GM12892 (cell line): Measurements from ENCODE around the gene RASL12.

Source experiments
- POLR2A ChIP-seq: IDR thresholded peaks from 2 replicates; pipeline ENCODE4 v1.6.1; 2011; ENCODE audit warnings: low read depth, low read length, control low read depth
- POLR2AphosphoS5 ChIP-seq: IDR thresholded peaks from 2 replicates; pipeline ENCODE4 v1.6.1; 2011; ENCODE audit warnings: low read depth, low read length, control low read depth
- TAF1 ChIP-seq: IDR thresholded peaks from 2 replicates; pipeline ENCODE4 v1.6.1; 2011; ENCODE audit warnings: low read depth, mild to moderate bottlenecking, control low read depth, low read length, borderline replicate concordance

GRCh38 chr15:65026756-65027155 is 41.0 kb downstream of the RASL12 start:
- TF ChIP-seq POLR2AphosphoS5 (no peak), POLR2A (no peak), TAF1 (no peak)
